Caco-2 (cell line): ENCODE measurements around the gene ICAM3. TPM values are rescaled to one million over a fixed set of nuclear protein-coding genes. Genes with fewer than 3 reads are reported as not detected.

Source experiments
- BruUV-seq: library from RNA; stranded (reverse); fragments of 400-500 nt; replicated peaks from 2 replicates; lab custom pipeline; 2021; lab: Mats Ljungman, UMichigan
- CTCF ChIA-PET: fragments of 300-600 bp; sonication (Branson Sonifier 250); formaldehyde crosslinking; loops from one replicate; lab custom pipeline; 2022; ENCODE audit warnings: antibody characterized with exemption; lab: Charles Lee
- POLR2A ChIA-PET: fragments of 300-600 bp; sonication (Branson Sonifier 250); formaldehyde crosslinking; loops from one replicate; lab custom pipeline; 2022; ENCODE audit warnings: antibody characterized with exemption; lab: Charles Lee
- DNase-seq, 2 experiments: peaks; one replicate each; pipeline versions ENCODE4 v3.0.0 to v3.0.0-alpha.2; 2020 to 2022
- H3K27me3 ChIP-seq: replicated peaks from 2 replicates; pipeline ENCODE4 v1.6.0; 2011; ENCODE audit warnings: low read length; ENCODE audit not compliant: control insufficient read depth, insufficient read depth
- H3K36me3 ChIP-seq: 2 replicates; pipeline ENCODE4 v1.5.1; 2011; ENCODE audit warnings: low read length; ENCODE audit not compliant: control insufficient read depth, insufficient read depth
- H3K4me1 ChIP-seq: fragments of 250-450 bp; sonication (Bioruptor Pico); 2 replicates; pipeline ENCODE4 v1.5.1; 2020; ENCODE audit warnings: mild to moderate bottlenecking
- H3K4me3 ChIP-seq: 2 replicates; pipeline ENCODE4 v1.5.1; 2011; ENCODE audit warnings: low read depth, mild to moderate bottlenecking, control low read depth, low read length
- H3K9me3 ChIP-seq: fragments of 250-450 bp; sonication (Bioruptor Pico); 2 replicates; pipeline ENCODE4 v1.5.1; 2020; ENCODE audit warnings: mild to moderate bottlenecking, moderate library complexity
- H3K27ac Mint-ChIP-seq: one replicate; pipeline ENCODE4 v1.8.0; 2022; ENCODE audit warnings: mixed read lengths; ENCODE audit not compliant: unreplicated experiment
- H3K27me3 Mint-ChIP-seq: one replicate; pipeline ENCODE4 v1.8.0; 2022; ENCODE audit warnings: mixed read lengths; ENCODE audit not compliant: insufficient read depth, unreplicated experiment
- H3K36me3 Mint-ChIP-seq: one replicate; pipeline ENCODE4 v1.8.0; 2022; ENCODE audit warnings: mild to moderate bottlenecking, mixed read lengths; ENCODE audit not compliant: insufficient read depth, unreplicated experiment
- H3K4me1 Mint-ChIP-seq: one replicate; pipeline ENCODE4 v1.8.0; 2022; ENCODE audit warnings: low read depth, mixed read lengths; ENCODE audit not compliant: unreplicated experiment
- H3K4me3 Mint-ChIP-seq: one replicate; pipeline ENCODE4 v1.8.0; 2022; ENCODE audit warnings: mild to moderate bottlenecking, moderate library complexity, mixed read lengths; ENCODE audit not compliant: unreplicated experiment
- H3K9me3 Mint-ChIP-seq: one replicate; pipeline ENCODE4 v1.8.0; 2022; ENCODE audit warnings: mixed read lengths; ENCODE audit not compliant: unreplicated experiment
- CTCF ChIP-seq, 2 experiments: fragments of 200-600 bp in 1 of 2; IDR thresholded peaks; 1 replicate in 1 of 2; 2 replicates in 1 of 2; pipeline versions ENCODE4 v1.5.1 to v1.8.0; 2011 to 2022; ENCODE audit warnings: antibody characterized with exemption in 1 of 2, control low read depth in 1 of 2, inconsistent platforms in 1 of 2, low read depth in 1 of 2, low read length in 1 of 2, mild to moderate bottlenecking in 1 of 2, moderate library complexity in 1 of 2; ENCODE audit not compliant: insufficient read depth in 1 of 2, severe bottlenecking in 1 of 2, unreplicated experiment in 1 of 2
- intact Hi-C: fragments of 100-400 bp; cut with micrococcal nuclease; formaldehyde crosslinking; loops from one replicate; pipeline ENCODE4 v1.10.0; 2022; ENCODE audit not compliant: unreplicated experiment
- total RNA-seq: library from RNA; stranded (reverse); gene quantifications from 2 replicates; pipeline ENCODE4 v1.2.3, GENCODE V29; 2022

ICAM3 gene
- total RNA-seq, 1 experiment from 2014 or later: 9.8 TPM

GRCh38 chr19:10365518-10365917 is 26.1 kb upstream of the ICAM3 start:
- Mint-ChIP-seq H3K27ac (no peak overlapping the region), H3K27me3 (no peaks in the 10 kb centered on the region), H3K36me3 (peaks cover 48% of the 10 kb centered on the region), H3K4me1 (no peaks in the 10 kb centered on the region), H3K9me3 (no peaks in the 10 kb centered on the region), H3K4me3 (no peak overlapping the region)
- CTCF ChIA-PET: no interaction called here
- Histone ChIP-seq H3K36me3 (peaks cover 4% of the 10 kb centered on the region), H3K4me1 (no peaks in the 10 kb centered on the region), H3K9me3 (no peaks in the 10 kb centered on the region), H3K27me3 (no peaks in the 10 kb centered on the region), H3K4me3 (no peak overlapping the region)
- BruUV-seq: no TSS peak
- POLR2A ChIA-PET: no interaction called here
- intact Hi-C loops: no loop called here
- no peak for DNase-seq
- no peak for TF ChIP-seq CTCF (IDR thresholded peaks at IDR 0.05; ENCODE audit: insufficient read depth in 1 of 2, low read depth in 1 of 2, low read length in 1 of 2, severe bottlenecking in 1 of 2, unreplicated experiment in 1 of 2)

GRCh38 chr19:10364644-10365043 is 25.2 kb upstream of the ICAM3 start:
- H3K36me3 Mint-ChIP-seq: peaks cover 40% of the 10 kb centered on the region
- no peak for TF ChIP-seq CTCF (IDR thresholded peaks at IDR 0.05; ENCODE audit: insufficient read depth in 1 of 2, low read depth in 1 of 2, low read length in 1 of 2, severe bottlenecking in 1 of 2, unreplicated experiment in 1 of 2)
- BruUV-seq: no TSS peak
- no peak overlapping the region for H3K27ac Mint-ChIP-seq
- CTCF ChIA-PET: no interaction called here
- H3K27me3 Mint-ChIP-seq: no peaks in the 10 kb centered on the region
- no peaks in the 10 kb centered on the region for H3K27me3 ChIP-seq
- no peaks in the 10 kb centered on the region for H3K4me1 ChIP-seq
- no peaks in the 10 kb centered on the region for H3K4me1 Mint-ChIP-seq
- peaks cover 4% of the 10 kb centered on the region for H3K36me3 ChIP-seq
- no peak overlapping the region for H3K4me3 Mint-ChIP-seq
- intact Hi-C loops: no loop called here
- H3K4me3 ChIP-seq: no peak overlapping the region
- no peaks in the 10 kb centered on the region for H3K9me3 Mint-ChIP-seq
- no peak for DNase-seq
- POLR2A ChIA-PET: no interaction called here
- no peaks in the 10 kb centered on the region for H3K9me3 ChIP-seq

- Mint-ChIP-seq H3K36me3 (peaks cover 40% of the 10 kb centered on the region), H3K4me1 (peaks cover 6% of the 10 kb centered on the region), H3K27ac (no peak overlapping the region), H3K4me3 (no peak overlapping the region), H3K9me3 (no peaks in the 10 kb centered on the region), H3K27me3 (no peaks in the 10 kb centered on the region)
- no TSS peak for BruUV-seq
- no peaks in the 10 kb centered on the region for H3K27me3 ChIP-seq
- TF ChIP-seq CTCF (IDR thresholded peaks at IDR 0.05; ENCODE audit: insufficient read depth in 1 of 2, low read depth in 1 of 2, low read length in 1 of 2, severe bottlenecking in 1 of 2, unreplicated experiment in 1 of 2): no peak
- POLR2A ChIA-PET: no interaction called here
- intact Hi-C loops: no loop called here
- no peaks in the 10 kb centered on the region for H3K4me1 ChIP-seq
- no peak for DNase-seq
- no peak overlapping the region for H3K4me3 ChIP-seq
- CTCF ChIA-PET: no interaction called here
- H3K36me3 ChIP-seq: peaks cover 4% of the 10 kb centered on the region
- H3K9me3 ChIP-seq: no peaks in the 10 kb centered on the region
Observed at GRCh38 chr19:10363789-10364281, 24.4 kb upstream of the ICAM3 start.
